Heart left ventricle (tissue), 13 donors: ENCODE results near the gene CLEC19A.

Experiments used
- CTCF ChIP-seq, 12 donors: fragments of 200-600 bp; sonication (generic) in 4 of 12; IDR thresholded peaks; one replicate each; pipeline versions ENCODE4 v1.5.0 to v1.8.0; 2018 to 2022; ENCODE audit warnings: antibody characterized with exemption in 12 of 12, mild to moderate bottlenecking in 5 of 12
- POLR2A ChIP-seq, 2 donors: fragments of 450-650 bp; IDR thresholded peaks; one replicate each; pipeline ENCODE4 v1.6.1; 2017; ENCODE audit warnings: antibody characterized with exemption in 2 of 2, mild to moderate bottlenecking in 2 of 2, moderate library complexity in 2 of 2
- donor health status: ischemic (EF 13 %, LVEDD 7.1; RV severe dilation, severe dysfunction).
- donor health status: DM: no; HTN: yes; CAD: no.
- donor health status: DM: no; HTN: no; CAD: no.
- donor health status: ischemic (EF 25% LVEDD 6.9; RV normal size, moderate dysfunction).
- donor health status: ischemic (EF 25% LVEDD 5.7; RV mildly dilated, moderate dysfunction).
- donor health status: ischemic (EF 35%, LVEDD 5.7; RV mildly dilated, moderate dysfunction).
- donor health status: nonischemic (EF 11% LVEDD 7.7; RV severe dilation, severe dysfunction).
- donor health status: DM: yes; HTN: yes; CAD: no.
- donor health status: PGD.
- donor health status: ischemic (EF 29% LVEDD 5.4; RV normal size, mild dysfunction).
- donor health status: nonischemic (EF 23%, LVEDD 6.1; RV moderate dilation, normal function).

GRCh38 chr16:19344980-19345379, 59.4 kb downstream of the CLEC19A start:
- TF ChIP-seq CTCF (IDR thresholded peaks at IDR 0.05) = no peak
- TF ChIP-seq POLR2A (IDR thresholded peaks at IDR 0.05) = no peak
